WTC11 (cell line): ENCODE results near the gene POU3F1.

Source experiments
- CTCF ChIP-seq: fragments of 200-600 bp; IDR thresholded peaks from 2 replicates; pipeline ENCODE4 v1.8.0; 2022; ENCODE audit warnings: antibody characterized with exemption
- FOXP4 ChIP-seq: sonication (generic); formaldehyde crosslinking; IDR thresholded peaks from 2 replicates; pipeline ENCODE4 v1.8.0; 2022; ENCODE audit warnings: mild to moderate bottlenecking, missing genetic modification reagents
- MAX ChIP-seq: sonication (generic); formaldehyde crosslinking; IDR thresholded peaks from 2 replicates; pipeline ENCODE4 v1.8.0; 2022; ENCODE audit warnings: mild to moderate bottlenecking, missing genetic modification reagents
- ZNF512 ChIP-seq: sonication (generic); formaldehyde crosslinking; IDR thresholded peaks from 2 replicates; pipeline ENCODE4 v1.8.1; 2022; ENCODE audit warnings: missing genetic modification reagents, borderline replicate concordance
- ZNF532 ChIP-seq: fragments of 250-450 bp; sonication (Bioruptor Pico); IDR thresholded peaks from 2 replicates; pipeline ENCODE4 v1.9.0; 2021; ENCODE audit warnings: mild to moderate bottlenecking, borderline replicate concordance

- TF ChIP-seq CTCF, result no peak
- TF ChIP-seq ZNF532, result no peak
- TF ChIP-seq MAX, result no peak
- no peak for TF ChIP-seq FOXP4 (CRISPR knock-in tag)
- TF ChIP-seq ZNF512 (CRISPR knock-in tag), result no peak
Measured at GRCh38 chr1:38063616-38064015, 17.0 kb upstream of the POU3F1 start.
